Ectodermal cell (in vitro differentiated cells): ENCODE measurements around the gene PDE2A.

ENCODE experiments used
- H3K27ac ChIP-seq: 2 replicates; pipeline ENCODE4 v1.7.0; 2013; ENCODE audit warnings: mild to moderate bottlenecking, low read depth, low read length; ENCODE audit not compliant: insufficient read depth, poor library complexity, severe bottlenecking
- H3K27me3 ChIP-seq: 2 replicates; pipeline ENCODE4 v1.7.0; 2013; ENCODE audit warnings: mild to moderate bottlenecking, low read length; ENCODE audit not compliant: insufficient read depth, control insufficient read depth, poor library complexity, severe bottlenecking
- H3K36me3 ChIP-seq: one replicate; pipeline ENCODE4 v1.7.0; 2013; ENCODE audit warnings: low read length; ENCODE audit not compliant: control insufficient read depth, insufficient read depth
- H3K4me1 ChIP-seq: one replicate; pipeline ENCODE4 v1.7.0; 2013; ENCODE audit warnings: low read length; ENCODE audit not compliant: control insufficient read depth, insufficient read depth
- H3K4me3 ChIP-seq: 2 replicates; pipeline ENCODE4 v1.7.0; 2013; ENCODE audit warnings: low read depth, low read length, control low read depth; ENCODE audit not compliant: insufficient read depth
- H3K9me3 ChIP-seq: 2 replicates; pipeline ENCODE4 v1.7.0; 2013; ENCODE audit warnings: mild to moderate bottlenecking, low read length, moderate library complexity; ENCODE audit not compliant: control insufficient read depth
- WGBS, 2 experiments: methylation state at CpG; one replicate each; pipeline ENCODE4 v1.1.7; 2013; ENCODE audit warnings: missing lambda C conversion rate in 2 of 2; 5-methylcytosine and 5-hydroxymethylcytosine counted together

PDE2A gene

GRCh38 chr11:72537051-72537450 is 137.2 kb downstream of the PDE2A start:
- Histone ChIP-seq H3K36me3 (no peaks in the 10 kb centered on the region), H3K27ac (no peak overlapping the region), H3K4me1 (no peaks in the 10 kb centered on the region), H3K4me3 (no peak overlapping the region), H3K27me3 (no peaks in the 10 kb centered on the region), H3K9me3 (no peaks in the 10 kb centered on the region)
- 83 to 92% methylated on average over 1 to 2 of the region's 2 CpGs for WGBS, 2 experiments

DNA sequence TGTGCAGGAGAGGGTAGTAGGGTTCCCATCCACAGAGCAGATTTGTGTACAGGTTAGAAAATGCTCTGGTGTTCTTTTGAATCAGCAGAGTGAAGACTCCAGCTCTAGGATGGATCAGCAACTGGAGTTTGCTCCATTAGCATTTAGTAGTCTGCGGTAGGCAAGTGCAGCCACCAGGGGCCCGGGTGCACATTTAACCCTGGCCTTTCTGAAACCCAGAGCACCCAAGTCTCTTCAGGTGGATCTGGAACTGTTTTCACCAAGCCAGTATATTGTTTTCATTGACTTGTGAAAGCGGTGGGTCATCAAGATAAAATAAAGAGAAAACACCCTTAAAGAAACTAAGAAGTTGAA is 139.1 kb downstream of the PDE2A start:
- no peaks in the 10 kb centered on the region for H3K9me3 ChIP-seq
- H3K27ac ChIP-seq: no peak overlapping the region
- WGBS, 2 experiments: 42 to 46% methylated on average over 3 of the region's 3 CpGs
- H3K4me1 ChIP-seq: no peaks in the 10 kb centered on the region
- H3K27me3 ChIP-seq: no peaks in the 10 kb centered on the region
- no peak overlapping the region for H3K4me3 ChIP-seq
- no peaks in the 10 kb centered on the region for H3K36me3 ChIP-seq

DNA sequence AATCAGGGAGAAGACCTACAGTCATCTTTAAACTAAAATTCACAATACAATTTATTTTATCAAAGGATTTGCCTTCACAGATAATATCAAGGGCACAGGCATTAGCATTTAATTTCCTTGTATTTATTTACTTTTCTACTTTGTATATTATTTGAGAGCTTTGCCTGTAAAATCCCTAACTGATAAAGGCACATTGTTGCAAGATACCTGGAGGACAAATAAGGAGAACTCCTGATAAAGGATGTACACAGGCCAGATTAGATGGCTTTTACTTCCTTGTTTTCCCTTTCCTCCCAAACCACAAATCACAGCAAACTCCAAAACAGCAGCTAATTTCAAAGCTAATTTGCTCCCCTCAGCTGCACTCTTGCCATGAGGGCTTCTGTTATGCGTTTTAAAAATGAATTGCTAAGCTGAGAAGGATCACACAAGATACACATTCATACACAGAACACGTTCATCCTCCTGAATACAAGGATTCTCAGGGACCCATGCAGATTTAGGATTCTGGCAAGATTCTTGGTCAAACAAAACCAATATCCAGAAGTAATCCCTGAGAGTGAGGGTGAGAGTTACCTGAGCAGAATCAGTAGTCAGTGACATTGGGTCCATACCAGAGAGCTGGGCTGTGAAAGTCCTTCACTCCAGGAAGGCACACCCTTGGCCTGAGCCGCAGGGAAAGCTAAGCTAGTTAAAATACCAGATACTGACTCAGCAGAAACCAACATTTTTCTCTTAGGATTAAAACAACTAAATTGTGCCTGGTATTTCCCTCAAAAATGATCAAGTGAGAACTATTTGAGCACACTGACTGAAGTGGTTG is 139.6 kb downstream of the PDE2A start:
- Histone ChIP-seq H3K9me3 (no peaks in the 10 kb centered on the region), H3K27ac (no peak overlapping the region), H3K4me1 (no peaks in the 10 kb centered on the region), H3K36me3 (no peaks in the 10 kb centered on the region), H3K4me3 (no peak overlapping the region), H3K27me3 (no peaks in the 10 kb centered on the region)
- WGBS, 2 experiments: 55 to 63% methylated on average over 3 of the region's 3 CpGs

DNA sequence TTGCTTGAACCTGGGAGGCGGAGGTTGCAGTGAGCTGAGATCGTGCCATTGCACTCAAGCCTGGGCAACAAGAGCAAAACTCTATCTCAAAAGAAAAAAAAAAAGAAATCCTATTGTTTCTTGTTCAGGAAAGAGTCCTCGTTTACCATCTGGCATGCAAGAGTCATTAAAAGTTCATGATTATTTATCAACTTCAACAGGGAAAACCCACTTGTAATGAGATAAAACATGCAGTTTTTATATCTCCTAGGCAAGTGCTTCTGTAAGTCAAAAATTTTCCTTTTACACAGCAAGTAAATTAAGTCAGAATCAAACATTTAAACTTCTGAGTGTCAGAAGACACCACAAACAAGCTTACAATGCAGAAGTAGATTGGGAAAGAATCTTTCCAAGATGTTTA is 145.2 kb downstream of the PDE2A start:
- Histone ChIP-seq H3K4me3 (no peak overlapping the region), H3K9me3 (no peaks in the 10 kb centered on the region), H3K27me3 (no peaks in the 10 kb centered on the region), H3K4me1 (no peaks in the 10 kb centered on the region), H3K27ac (no peak overlapping the region), H3K36me3 (no peaks in the 10 kb centered on the region)
- 90 to 91% methylated on average over 3 of the region's 3 CpGs for WGBS, 2 experiments

- Histone ChIP-seq H3K27ac (no peak overlapping the region), H3K9me3 (no peaks in the 10 kb centered on the region), H3K27me3 (no peaks in the 10 kb centered on the region), H3K4me3 (no peak overlapping the region), H3K4me1 (no peaks in the 10 kb centered on the region), H3K36me3 (no peaks in the 10 kb centered on the region)
- WGBS, 2 experiments: 93 to 100% methylated on average over 2 to 3 of the region's 3 CpGs
Observed at GRCh38 chr11:72528121-72528520, 146.1 kb downstream of the PDE2A start.
